GM13976 (cell line): ENCODE data around the gene SREBF1.

Experiments used
- DNase-seq: peaks from one replicate; pipeline ENCODE4 v3.0.0; 2012; ENCODE audit warnings: low spot score
- CTCF ChIP-seq: IDR thresholded peaks from 2 replicates; pipeline ENCODE4 v1.5.1; 2012; ENCODE audit warnings: borderline replicate concordance, mild to moderate bottlenecking; ENCODE audit not compliant: insufficient read depth; ENCODE audit errors: extremely low read depth, missing control alignments, control extremely low read depth
- in situ Hi-C: fragments of 300-500 bp; cut with MboI; formaldehyde crosslinking; loops from one replicate; pipeline ENCODE4 v1.12.0; 2022; ENCODE audit warnings: low sequenced_read_pairs, mixed read lengths, inconsistent platforms; ENCODE audit not compliant: unreplicated experiment

The SREBF1 gene

GRCh38 chr17:17797119-17797809 lies 39.5 kb downstream of the SREBF1 start:
- no peak for TF ChIP-seq CTCF
- in situ Hi-C loops: no loop called here
- no peak for DNase-seq

DNA sequence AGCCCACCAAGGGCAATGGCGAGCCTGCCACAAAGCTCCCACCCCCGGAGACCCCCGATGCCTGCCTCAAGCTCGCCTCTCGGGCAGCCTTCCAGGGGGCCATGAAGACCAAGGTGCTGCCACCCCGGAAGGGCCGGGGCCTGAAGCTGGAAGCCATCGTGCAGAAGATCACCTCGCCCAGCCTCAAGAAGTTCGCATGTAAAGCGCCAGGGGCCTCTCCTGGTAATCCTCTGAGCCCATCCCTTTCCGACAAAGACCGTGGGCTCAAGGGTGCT lies 40.1 kb downstream of the SREBF1 start:
- in situ Hi-C loops: no loop called here
- TF ChIP-seq CTCF: no peak
- no peak for DNase-seq

DNA sequence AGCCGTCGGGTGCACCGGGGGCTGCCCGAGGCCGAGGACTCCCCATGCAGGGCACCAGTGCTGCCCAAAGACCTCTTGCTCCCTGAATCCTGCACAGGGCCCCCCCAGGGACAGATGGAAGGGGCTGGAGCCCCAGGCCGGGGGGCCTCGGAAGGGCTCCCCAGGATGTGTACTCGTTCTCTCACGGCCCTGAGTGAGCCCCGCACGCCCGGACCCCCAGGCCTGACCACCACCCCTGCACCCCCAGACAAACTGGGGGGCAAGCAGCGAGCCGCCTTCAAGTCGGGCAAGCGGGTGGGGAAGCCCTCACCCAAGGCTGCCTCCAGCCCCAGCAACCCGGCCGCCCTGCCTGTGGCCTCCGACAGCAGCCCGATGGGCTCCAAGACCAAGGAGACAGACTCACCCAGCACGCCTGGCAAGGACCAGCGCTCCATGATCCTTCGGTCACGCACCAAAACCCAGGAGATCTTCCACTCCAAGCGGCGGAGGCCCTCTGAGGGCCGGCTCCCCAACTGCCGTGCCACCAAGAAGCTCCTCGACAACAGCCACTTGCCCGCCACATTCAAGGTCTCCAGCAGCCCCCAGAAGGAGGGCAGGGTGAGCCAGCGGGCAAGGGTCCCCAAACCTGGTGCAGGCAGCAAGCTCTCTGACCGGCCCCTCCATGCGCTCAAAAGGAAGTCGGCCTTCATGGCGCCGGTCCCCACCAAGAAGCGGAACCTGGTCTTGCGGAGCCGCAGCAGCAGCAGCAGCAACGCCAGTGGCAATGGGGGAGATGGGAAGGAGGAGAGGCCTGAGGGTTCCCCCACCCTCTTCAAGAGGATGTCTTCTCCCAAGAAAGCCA lies 40.6 kb downstream of the SREBF1 start:
- TF ChIP-seq CTCF: no peak
- in situ Hi-C loops: no loop called here
- no peak for DNase-seq

GRCh38 chr17:17795296-17795695 lies 41.5 kb downstream of the SREBF1 start:
- in situ Hi-C loops: no loop called here
- TF ChIP-seq CTCF: no peak
- DNase-seq: no peak

DNA sequence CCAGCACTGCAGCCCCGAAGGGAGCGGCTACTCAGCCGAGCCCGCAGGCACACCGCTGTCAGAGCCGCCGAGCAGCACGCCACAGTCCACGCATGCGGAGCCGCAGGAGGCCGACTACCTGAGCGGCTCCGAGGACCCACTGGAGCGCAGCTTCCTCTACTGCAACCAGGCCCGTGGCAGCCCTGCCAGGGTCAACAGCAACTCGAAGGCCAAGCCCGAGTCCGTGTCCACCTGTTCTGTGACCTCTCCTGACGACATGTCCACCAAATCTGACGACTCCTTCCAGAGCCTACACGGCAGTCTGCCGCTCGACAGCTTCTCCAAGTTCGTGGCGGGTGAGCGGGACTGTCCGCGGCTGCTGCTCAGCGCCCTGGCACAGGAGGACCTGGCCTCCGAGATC lies 42.4 kb downstream of the SREBF1 start:
- in situ Hi-C loops: no loop called here
- no peak for TF ChIP-seq CTCF
- DNase-seq: no peak

GRCh38 chr17:17793378-17794214 lies 43.2 kb downstream of the SREBF1 start:
- DNase-seq: no peak
- in situ Hi-C loops: no loop called here
- TF ChIP-seq CTCF: no peak
